H9 (cell line): ENCODE measurements around the gene RPN1. TPM values are rescaled to one million over a fixed set of nuclear protein-coding genes. Genes with fewer than 3 reads are reported as not detected.

Source experiments
- DNase-seq: peaks from one replicate; pipeline ENCODE4 v3.0.0-alpha.2; 2017
- H2AFZ ChIP-seq: one replicate; pipeline ENCODE4 v1.6.1; 2013; ENCODE audit warnings: mild to moderate bottlenecking, low read length, control low read depth, moderate library complexity
- H2AK5ac ChIP-seq: 2 replicates; pipeline ENCODE4 v1.6.1; 2013; ENCODE audit warnings: low read length, control low read depth, mixed read lengths; ENCODE audit not compliant: insufficient read length
- H2BK120ac ChIP-seq: one replicate; pipeline ENCODE4 v1.6.1; 2013; ENCODE audit warnings: low read depth, mild to moderate bottlenecking, low read length, control low read depth, inconsistent platforms; ENCODE audit not compliant: poor library complexity, severe bottlenecking
- H2BK12ac ChIP-seq: 2 replicates; pipeline ENCODE4 v1.6.1; 2013; ENCODE audit warnings: low read length, control low read depth, mixed read lengths, low read depth; ENCODE audit not compliant: insufficient read length
- H2BK15ac ChIP-seq: 2 replicates; pipeline ENCODE4 v1.6.1; 2013; ENCODE audit warnings: low read depth, low read length, control low read depth
- H2BK20ac ChIP-seq: one replicate; pipeline ENCODE4 v1.6.1; 2013; ENCODE audit warnings: low read depth, mild to moderate bottlenecking, low read length, control low read depth, inconsistent platforms; ENCODE audit not compliant: poor library complexity, severe bottlenecking
- H2BK5ac ChIP-seq: 2 replicates; pipeline ENCODE4 v1.6.1; 2013; ENCODE audit warnings: low read length, control low read depth, mixed read lengths; ENCODE audit not compliant: insufficient read length
- H3K14ac ChIP-seq: 2 replicates; pipeline ENCODE4 v1.6.1; 2013; ENCODE audit warnings: low read length, control low read depth; ENCODE audit not compliant: insufficient read depth
- H3K18ac ChIP-seq: 2 replicates; pipeline ENCODE4 v1.6.1; 2013; ENCODE audit warnings: low read depth, mild to moderate bottlenecking, mixed read lengths, low read length, control low read depth; ENCODE audit not compliant: insufficient read length
- H3K23ac ChIP-seq: 2 replicates; pipeline ENCODE4 v1.6.1; 2013; ENCODE audit warnings: low read length, control low read depth, mixed read lengths, low read depth; ENCODE audit not compliant: insufficient read length
- H3K23me2 ChIP-seq: 2 replicates; pipeline ENCODE4 v1.6.1; 2013; ENCODE audit warnings: low read depth, mild to moderate bottlenecking, mixed read lengths, low read length, control low read depth; ENCODE audit not compliant: insufficient read length, poor library complexity, severe bottlenecking
- H3K27ac ChIP-seq: 2 replicates; pipeline ENCODE4 v1.5.1; 2013; ENCODE audit warnings: low read length, control low read depth, mixed read lengths, low read depth; ENCODE audit not compliant: insufficient read length
- H3K27me3 ChIP-seq: 2 replicates; pipeline ENCODE4 v1.6.1; 2013; ENCODE audit warnings: low read length, control low read depth, inconsistent platforms; ENCODE audit not compliant: insufficient read depth
- H3K4ac ChIP-seq: 2 replicates; pipeline ENCODE4 v1.6.1; 2013; ENCODE audit warnings: low read depth, mild to moderate bottlenecking, control low read depth, inconsistent platforms, low read length, moderate library complexity
- H3K4me1 ChIP-seq: 2 replicates; pipeline ENCODE4 v1.6.1; 2013; ENCODE audit warnings: low read length, control low read depth, inconsistent platforms; ENCODE audit not compliant: insufficient read depth
- H3K4me2 ChIP-seq: 2 replicates; pipeline ENCODE4 v1.6.1; 2013; ENCODE audit warnings: low read length, control low read depth, mixed read lengths; ENCODE audit not compliant: insufficient read length, insufficient read depth
- H3K56ac ChIP-seq: 2 replicates; pipeline ENCODE4 v1.6.1; 2013; ENCODE audit warnings: low read depth, mild to moderate bottlenecking, mixed read lengths, low read length, control low read depth; ENCODE audit not compliant: insufficient read length
- H3K79me1 ChIP-seq: 2 replicates; pipeline ENCODE4 v1.6.1; 2013; ENCODE audit warnings: low read depth, mild to moderate bottlenecking, moderate library complexity, low read length, control low read depth, inconsistent platforms; ENCODE audit not compliant: insufficient read depth, poor library complexity, severe bottlenecking
- H3K79me2 ChIP-seq: 2 replicates; pipeline ENCODE4 v1.6.1; 2013; ENCODE audit warnings: low read length, control low read depth, inconsistent platforms; ENCODE audit not compliant: insufficient read depth
- H3K9ac ChIP-seq: 2 replicates; pipeline ENCODE4 v1.6.1; 2013; ENCODE audit warnings: low read length, control low read depth, mixed read lengths; ENCODE audit not compliant: insufficient read length; ENCODE audit errors: extremely low read depth
- H3K9me3 ChIP-seq: one replicate; pipeline ENCODE4 v1.6.1; 2013; ENCODE audit warnings: low read depth, low read length, inconsistent platforms; ENCODE audit not compliant: control insufficient read depth
- H3T11ph ChIP-seq: one replicate; pipeline ENCODE4 v1.6.1; 2013; ENCODE audit warnings: mild to moderate bottlenecking, low read length, control low read depth, inconsistent platforms
- H4K20me1 ChIP-seq: one replicate; pipeline ENCODE4 v1.6.1; 2013; ENCODE audit not compliant: control insufficient read depth, insufficient read length, insufficient read depth
- H4K5ac ChIP-seq: 2 replicates; pipeline ENCODE4 v1.6.1; 2013; ENCODE audit warnings: low read depth, mild to moderate bottlenecking, mixed read lengths, low read length, control low read depth; ENCODE audit not compliant: insufficient read length
- H4K8ac ChIP-seq: replicated peaks from 2 replicates; pipeline ENCODE4 v1.6.1; 2013; ENCODE audit warnings: low read length, control low read depth, mixed read lengths, low read depth; ENCODE audit not compliant: insufficient read length
- H4K91ac ChIP-seq: 2 replicates; pipeline ENCODE4 v1.6.1; 2013; ENCODE audit warnings: low read depth, mild to moderate bottlenecking, moderate library complexity, mixed read lengths, low read length, control low read depth; ENCODE audit not compliant: insufficient read length
- H3K27ac Mint-ChIP-seq, 3 experiments: 2 replicates in 2 of 3; 3 replicates in 1 of 3; pipeline ENCODE4 v1.8.0; 2020 to 2021; ENCODE audit warnings: mixed read lengths in 3 of 3, mild to moderate bottlenecking in 1 of 3, moderate library complexity in 1 of 3
- H3K27me3 Mint-ChIP-seq: 2 replicates; pipeline ENCODE4 v1.8.0; 2021; ENCODE audit warnings: low read depth, mild to moderate bottlenecking, moderate library complexity, mixed read lengths
- H3K36me3 Mint-ChIP-seq, 3 experiments: 2 replicates in 2 of 3; 3 replicates in 1 of 3; pipeline ENCODE4 v1.8.0; 2020 to 2021; ENCODE audit warnings: low read depth in 3 of 3, mixed read lengths in 3 of 3; ENCODE audit not compliant: insufficient read depth in 1 of 3
- H3K4me1 Mint-ChIP-seq, 2 experiments: 2 replicates each; pipeline ENCODE4 v1.8.0; 2020; ENCODE audit warnings: mixed read lengths in 2 of 2
- H3K4me3 Mint-ChIP-seq, 2 experiments: 2 replicates in 1 of 2; 3 replicates in 1 of 2; pipeline ENCODE4 v1.8.0; 2020 to 2021; ENCODE audit warnings: mild to moderate bottlenecking in 2 of 2, mixed read lengths in 2 of 2, moderate library complexity in 1 of 2
- H3K9me3 Mint-ChIP-seq, 2 experiments: 2 replicates in 1 of 2; 3 replicates in 1 of 2; pipeline ENCODE4 v1.8.0; 2020; ENCODE audit warnings: mild to moderate bottlenecking in 2 of 2, mixed read lengths in 2 of 2, moderate library complexity in 1 of 2
- CTCF ChIP-seq: fragments of 200-600 bp; sonication (generic); conservative IDR thresholded peaks from 3 replicates; pipeline ENCODE4 v1.8.0; 2021; ENCODE audit warnings: antibody characterized with exemption, mild to moderate bottlenecking
- WGBS: extraction: QIAGEN DNeasy Blood & Tissue Kit; methylation state at CpG from one replicate; pipeline ENCODE4 v1.1.7; 2013; ENCODE audit warnings: missing lambda C conversion rate, low lambda C conversion rate, mixed read lengths; ENCODE audit not compliant: insufficient read length; ENCODE audit errors: extremely low coverage; 5-methylcytosine and 5-hydroxymethylcytosine counted together
- total RNA-seq: library from RNA; stranded (reverse); gene quantifications from 2 replicates; pipeline ENCODE4 v1.2.1, GENCODE V29; 2021

RPN1 gene
- total RNA-seq, 1 experiment from 2014 or later = 174 TPM

- no peak overlapping the region for H2BK12ac ChIP-seq
- no peak overlapping the region for H3K4ac ChIP-seq
- Mint-ChIP-seq H3K27ac (no peak overlapping the region), H3K9me3 (no peaks in the 10 kb centered on the region), H3K4me1 (no peaks in the 10 kb centered on the region), H3K27me3 (no peaks in the 10 kb centered on the region), H3K4me3 (no peak overlapping the region), H3K36me3 (no peaks in the 10 kb centered on the region)
- H2BK120ac ChIP-seq = no peak overlapping the region
- H3K79me2 ChIP-seq = no peaks in the 10 kb centered on the region
- no peak for DNase-seq
- no peak overlapping the region for H3K23ac ChIP-seq
- H2BK20ac ChIP-seq = no peak overlapping the region
- H3K9ac ChIP-seq = no peak overlapping the region
- no peaks in the 10 kb centered on the region for H4K20me1 ChIP-seq
- H3K56ac ChIP-seq = no peak overlapping the region
- no peak overlapping the region for H2BK15ac ChIP-seq
- H3T11ph ChIP-seq = no peak overlapping the region
- no peak overlapping the region for H2BK5ac ChIP-seq
- no peak for TF ChIP-seq CTCF
- WGBS = no CpG with 5 or more reads among the region's 18 CpGs
- no peaks in the 10 kb centered on the region for H3K4me1 ChIP-seq
- H4K5ac ChIP-seq = no peak overlapping the region
- no peak overlapping the region for H2AFZ ChIP-seq
- H3K23me2 ChIP-seq = no peaks in the 10 kb centered on the region
- no peak overlapping the region for H2AK5ac ChIP-seq
- no peak overlapping the region for H3K14ac ChIP-seq
- H3K9me3 ChIP-seq = no peaks in the 10 kb centered on the region
- H4K8ac ChIP-seq = no peak overlapping the region
- no peak overlapping the region for H3K4me2 ChIP-seq
- no peak overlapping the region for H4K91ac ChIP-seq
- no peak overlapping the region for H3K27ac ChIP-seq
- H3K27me3 ChIP-seq = no peaks in the 10 kb centered on the region
- no peak overlapping the region for H3K18ac ChIP-seq
- H3K79me1 ChIP-seq = no peaks in the 10 kb centered on the region
Measured at GRCh38 chr3:128598884-128599664, 51.5 kb downstream of the RPN1 start.
